GM23338 (cell line): ENCODE data around the gene ADORA2A. TPM values are rescaled to one million over a fixed set of nuclear protein-coding genes. Genes with fewer than 3 reads are reported as not detected.

ENCODE experiments used
- ATAC-seq: fragments of 200-7000 bp; cut with Tn5 transposase; 3 replicates; pipeline ENCODE4 v1.9.1; 2020
- DNase-seq: peaks from one replicate; pipeline ENCODE4 v3.0.0-alpha.2; 2015; ENCODE audit warnings: low spot score
- H2AFZ ChIP-seq: fragments of 200-600 bp; sonication (generic); 2 replicates; pipeline ENCODE4 v1.8.0; 2016; ENCODE audit warnings: antibody characterized with exemption, mild to moderate bottlenecking, moderate library complexity
- H3F3A ChIP-seq: fragments of 200-600 bp; sonication (generic); replicated peaks from 2 replicates; pipeline ENCODE4 v1.8.0; 2017; ENCODE audit warnings: antibody characterized with exemption, mixed run types, low read depth
- H3K27ac ChIP-seq: fragments of 200-600 bp; sonication (generic); 2 replicates; pipeline ENCODE4 v1.6.1; 2016; ENCODE audit warnings: low read depth
- H3K27me3 ChIP-seq: fragments of 200-600 bp; sonication (generic); 2 replicates; pipeline ENCODE4 v1.8.0; 2016; ENCODE audit warnings: mild to moderate bottlenecking, mixed run types, moderate library complexity; ENCODE audit not compliant: insufficient read depth
- H3K36me3 ChIP-seq: fragments of 200-600 bp; sonication (generic); 2 replicates; pipeline ENCODE4 v1.8.0; 2016; ENCODE audit warnings: mild to moderate bottlenecking; ENCODE audit not compliant: insufficient read depth
- H3K4me1 ChIP-seq: fragments of 200-600 bp; sonication (generic); 2 replicates; pipeline ENCODE4 v1.8.0; 2016; ENCODE audit warnings: mild to moderate bottlenecking, moderate library complexity; ENCODE audit not compliant: insufficient read depth
- H3K4me2 ChIP-seq: fragments of 200-600 bp; sonication (generic); 2 replicates; pipeline ENCODE4 v1.7.1; 2017; ENCODE audit warnings: mixed run types
- H3K4me3 ChIP-seq: fragments of 200-600 bp; sonication (generic); 2 replicates; pipeline ENCODE4 v1.6.1; 2016; ENCODE audit warnings: mixed run types
- H3K79me2 ChIP-seq: fragments of 200-600 bp; sonication (generic); replicated peaks from 2 replicates; pipeline ENCODE4 v1.8.0; 2017; ENCODE audit warnings: mild to moderate bottlenecking; ENCODE audit not compliant: insufficient read depth
- H3K9me2 ChIP-seq: fragments of 200-600 bp; sonication (generic); 2 replicates; pipeline ENCODE4 v1.8.0; 2017; ENCODE audit not compliant: insufficient read depth
- H4K20me1 ChIP-seq: fragments of 200-600 bp; sonication (generic); replicated peaks from 2 replicates; pipeline ENCODE4 v1.8.0; 2017; ENCODE audit warnings: mild to moderate bottlenecking; ENCODE audit not compliant: insufficient read depth
- H3K27ac Mint-ChIP-seq: 2 replicates; pipeline ENCODE4 v1.8.0; 2020; ENCODE audit warnings: inconsistent platforms, mild to moderate bottlenecking, moderate library complexity, mixed read lengths
- H3K27me3 Mint-ChIP-seq: 3 replicates; pipeline ENCODE4 v1.8.0; 2022; ENCODE audit warnings: low read depth, mild to moderate bottlenecking, moderate library complexity, mixed read lengths, inconsistent platforms; ENCODE audit not compliant: insufficient read depth, poor library complexity
- H3K36me3 Mint-ChIP-seq: 3 replicates; pipeline ENCODE4 v1.8.0; 2021; ENCODE audit warnings: low read depth, mild to moderate bottlenecking, inconsistent platforms, moderate library complexity, mixed read lengths
- H3K4me1 Mint-ChIP-seq: 3 replicates; pipeline ENCODE4 v1.8.0; 2020; ENCODE audit warnings: mild to moderate bottlenecking, inconsistent platforms, mixed read lengths
- H3K4me3 Mint-ChIP-seq: 3 replicates; pipeline ENCODE4 v1.8.0; 2021; ENCODE audit warnings: moderate library complexity, mild to moderate bottlenecking, inconsistent platforms, mixed read lengths
- H3K9me3 Mint-ChIP-seq: 3 replicates; pipeline ENCODE4 v1.8.0; 2020; ENCODE audit warnings: moderate library complexity, mild to moderate bottlenecking, inconsistent platforms, mixed read lengths
- CTCF ChIP-seq, 2 experiments: fragments of 200-600 bp in 1 of 2; sonication (generic) in 1 of 2; conservative IDR thresholded peaks; 2 replicates each; pipeline versions ENCODE4 v1.5.1 to v1.6.1; 2016 to 2017; ENCODE audit warnings: antibody characterized with exemption in 2 of 2, low read depth in 2 of 2, mild to moderate bottlenecking in 2 of 2, moderate library complexity in 1 of 2
- ETS1 ChIP-seq: IDR thresholded peaks from 2 replicates; pipeline ENCODE4 v1.6.1; 2016; ENCODE audit warnings: antibody characterized with exemption
- EZH2 ChIP-seq: fragments of 200-600 bp; sonication (generic); IDR thresholded peaks from one replicate; pipeline ENCODE4 v1.8.0; 2017; ENCODE audit warnings: antibody characterized with exemption, mild to moderate bottlenecking, low read depth; ENCODE audit not compliant: unreplicated experiment
- EZH2phosphoT487 ChIP-seq: fragments of 200-600 bp; sonication (generic); IDR thresholded peaks from one replicate; pipeline ENCODE4 v1.8.1; 2018; ENCODE audit warnings: antibody characterized with exemption; ENCODE audit not compliant: unreplicated experiment
- JUNB ChIP-seq: IDR thresholded peaks from one replicate; pipeline ENCODE4 v1.6.1; 2016; ENCODE audit warnings: antibody characterized with exemption; ENCODE audit not compliant: unreplicated experiment
- NANOG ChIP-seq: IDR thresholded peaks from 2 replicates; pipeline ENCODE4 v1.6.1; 2016; ENCODE audit warnings: antibody characterized with exemption, borderline replicate concordance
- POLR2AphosphoS5 ChIP-seq: IDR thresholded peaks from 2 replicates; pipeline ENCODE4 v1.6.1; 2016; ENCODE audit warnings: antibody characterized with exemption, low read depth
- REST ChIP-seq: IDR thresholded peaks from one replicate; pipeline ENCODE4 v1.6.1; 2018; ENCODE audit warnings: antibody characterized with exemption; ENCODE audit not compliant: unreplicated experiment
- STAT1 ChIP-seq: IDR thresholded peaks from one replicate; pipeline ENCODE4 v1.6.1; 2016; ENCODE audit warnings: antibody characterized with exemption; ENCODE audit not compliant: unreplicated experiment
- polyA plus RNA-seq: library from polyadenylated mRNA; unstranded; fragments of >200 nt; fragmentation: Nextera tagmentation; extraction: Ambion mirVana; gene quantifications from 2 replicates; pipeline ENCODE4 v1.2.1, GENCODE V29; 2016
- total RNA-seq: library from RNA; depleted of rRNA; stranded (reverse); fragments of >200 nt; shearing (Covaris generic); gene quantifications from 2 replicates; pipeline ENCODE4 v1.2.3, GENCODE V29; 2014

The ADORA2A gene
- total and polyA plus RNA-seq, 2 experiments from 2014 or later: 4.1 to 13.5 TPM

- no peak overlapping the region for H2AFZ ChIP-seq
- TF ChIP-seq REST: no peak
- TF ChIP-seq JUNB: no peak
- TF ChIP-seq EZH2: no peak
- no peak for TF ChIP-seq NANOG
- no peak for TF ChIP-seq STAT1
- no peak for TF ChIP-seq CTCF (conservative IDR thresholded peaks at IDR 0.05; ENCODE audit: low read depth in 2 of 2)
- TF ChIP-seq EZH2phosphoT487: no peak
- no peak for TF ChIP-seq ETS1
- no peak for TF ChIP-seq POLR2AphosphoS5
- peaks cover 8% of the 10 kb centered on the region; the same call in 1 of the 2 replicates for H3K4me1 ChIP-seq
- H3K4me2 ChIP-seq: no peak overlapping the region
- Mint-ChIP-seq H3K27me3 (peaks cover 38% of the 10 kb centered on the region), H3K4me3 (no peak overlapping the region), H3K27ac (peak overlapping the region; percentile 70; the same call in 1 of the 2 replicates), H3K4me1 (peaks cover 16% of the 10 kb centered on the region), H3K9me3 (no peaks in the 10 kb centered on the region), H3K36me3 (peaks cover 14% of the 10 kb centered on the region; the same call in 2 of the 3 replicates)
- H3K27me3 ChIP-seq: peaks cover 5% of the 10 kb centered on the region; the same call in 1 of the 2 replicates
- H3K9me2 ChIP-seq: no peaks in the 10 kb centered on the region
- no peaks in the 10 kb centered on the region for H3F3A ChIP-seq
- H3K36me3 ChIP-seq: no peaks in the 10 kb centered on the region
- H3K4me3 ChIP-seq: no peak overlapping the region
- no peak for DNase-seq
- H4K20me1 ChIP-seq: no peaks in the 10 kb centered on the region
- no peaks in the 10 kb centered on the region for H3K79me2 ChIP-seq
- no peak overlapping the region for H3K27ac ChIP-seq
- ATAC-seq: no peak
Observed at GRCh38 chr22:24417901-24418641, 9.3 kb upstream of the ADORA2A start.
